Psoas muscle (tissue), 8 donors: ENCODE measurements around the gene HTR3E. TPM values are rescaled to one million over a fixed set of nuclear protein-coding genes. Genes with fewer than 3 reads are reported as not detected.
"Not testable (repeated sequence)": the region's sequence is repeated elsewhere in the genome, so short reads cannot be mapped to it uniquely, and the experiment has no call there.

Source experiments
- ATAC-seq, 4 donors: fragments of 200-7000 bp; cut with Tn5 transposase; one replicate each; pipeline ENCODE4 v1.9.1; 2020; ENCODE audit warnings: moderate library complexity in 3 of 4, mild to moderate bottlenecking in 2 of 4
- DNase-seq, 2 donors: peaks; one replicate each; pipeline ENCODE4 v3.0.0-alpha.2; 2020
- H3K27ac ChIP-seq: fragments of 200-600 bp; one replicate; pipeline ENCODE4 v1.8.0; 2022
- H3K27me3 ChIP-seq, 3 donors: fragments of 200-600 bp in 1 of 3; one replicate each; pipeline versions ENCODE4 v1.6.1 to v1.8.0; 2013 to 2022; ENCODE audit warnings: low read length in 2 of 3, mild to moderate bottlenecking in 2 of 3, moderate library complexity in 1 of 3; ENCODE audit not compliant: insufficient read depth in 3 of 3
- H3K36me3 ChIP-seq, 2 donors: fragments of 200-600 bp in 1 of 2; one replicate each; pipeline versions ENCODE4 v1.6.1 to v1.8.0; 2013 to 2022; ENCODE audit warnings: low read depth in 1 of 2, mild to moderate bottlenecking in 1 of 2, moderate library complexity in 1 of 2; ENCODE audit not compliant: insufficient read depth in 1 of 2
- H3K4me1 ChIP-seq: fragments of 200-600 bp; one replicate; pipeline ENCODE4 v1.8.0; 2022
- H3K4me3 ChIP-seq: fragments of 200-600 bp; one replicate; pipeline ENCODE4 v1.8.0; 2022; ENCODE audit warnings: mild to moderate bottlenecking
- H3K9me3 ChIP-seq: fragments of 200-600 bp; one replicate; pipeline ENCODE4 v1.8.0; 2022
- WGBS, 3 donors: extraction: QIAGEN DNeasy Blood & Tissue Kit; methylation state at CpG; one replicate each; pipeline versions ENCODE4 v1.1.6 to v1.1.7; 2013; 5-methylcytosine and 5-hydroxymethylcytosine counted together
- intact Hi-C, 2 donors: fragments of 100-400 bp; cut with DNase I; formaldehyde crosslinking; loops; one replicate each; pipeline versions ENCODE4 v1.11.0 to v1.14.2; 2022
- polyA plus RNA-seq, 3 donors: library from polyadenylated mRNA; stranded (reverse); fragments of 200-250 nt; gene quantifications; one replicate each; pipeline ENCODE4 v1.2.3, GENCODE V29; 2013
- total RNA-seq, 4 donors: library from RNA; stranded (reverse); fragmentation: NEBNext Ultra II Directional in 2 of 4; extraction: Animal tissue kit (Norgen Biotek cat#: 25700) in 2 of 4; gene quantifications; one replicate each; pipeline versions ENCODE4 v1.2.1 to v1.2.4, GENCODE V29; 2021 to 2023
- TF ChIP-seq, protein P1 (sequence below): fragments of 200-600 bp; IDR thresholded peaks from one replicate; pipeline ENCODE4 v1.8.0; 2022; ENCODE audit warnings: antibody characterized with exemption
- donor health status: healthy with polysubstance abuse.
- donor health status: DM: no; HTN: no; CAD: no; lungs with moderate emphysema.
- donor health status: Bipolar disorder and iron deficiency.
- donor health status: healthy.
- donor health status: DM: yes; HTN: yes; CAD: no.
- donor health status: DM: no; HTN: no; CAD: no.
- donor health status: DM: no; HTN: no; CAD: no.
- donor health status: DM: yes; HTN: yes; CAD: no.

The HTR3E gene
- total and polyA plus RNA-seq, 7 donors, result 0.01 TPM; not detected in 6

GRCh38 chr3:184099806-184100686 lies 3.2 kb downstream of the HTR3E start:
- TF ChIP-seq, protein P1, sequence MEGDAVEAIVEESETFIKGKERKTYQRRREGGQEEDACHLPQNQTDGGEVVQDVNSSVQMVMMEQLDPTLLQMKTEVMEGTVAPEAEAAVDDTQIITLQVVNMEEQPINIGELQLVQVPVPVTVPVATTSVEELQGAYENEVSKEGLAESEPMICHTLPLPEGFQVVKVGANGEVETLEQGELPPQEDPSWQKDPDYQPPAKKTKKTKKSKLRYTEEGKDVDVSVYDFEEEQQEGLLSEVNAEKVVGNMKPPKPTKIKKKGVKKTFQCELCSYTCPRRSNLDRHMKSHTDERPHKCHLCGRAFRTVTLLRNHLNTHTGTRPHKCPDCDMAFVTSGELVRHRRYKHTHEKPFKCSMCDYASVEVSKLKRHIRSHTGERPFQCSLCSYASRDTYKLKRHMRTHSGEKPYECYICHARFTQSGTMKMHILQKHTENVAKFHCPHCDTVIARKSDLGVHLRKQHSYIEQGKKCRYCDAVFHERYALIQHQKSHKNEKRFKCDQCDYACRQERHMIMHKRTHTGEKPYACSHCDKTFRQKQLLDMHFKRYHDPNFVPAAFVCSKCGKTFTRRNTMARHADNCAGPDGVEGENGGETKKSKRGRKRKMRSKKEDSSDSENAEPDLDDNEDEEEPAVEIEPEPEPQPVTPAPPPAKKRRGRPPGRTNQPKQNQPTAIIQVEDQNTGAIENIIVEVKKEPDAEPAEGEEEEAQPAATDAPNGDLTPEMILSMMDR, result no peak
- DNase-seq (no peak), ATAC-seq (no peak)
- WGBS, 3 donors, result 44 to 46% (median 44%) methylated on average over 24 of the region's 24 CpGs
- H3K9me3 ChIP-seq, result no peaks in the 10 kb centered on the region
- no peak overlapping the region for H3K4me3 ChIP-seq
- H3K4me1 ChIP-seq, result no peaks in the 10 kb centered on the region
- no peaks in the 10 kb centered on the region for H3K36me3 ChIP-seq
- no peak overlapping the region for H3K27ac ChIP-seq
- peaks cover 0 to 3% (median 0%) of the 10 kb centered on the region in 3 donors for H3K27me3 ChIP-seq
- intact Hi-C loops, result no loop called here

GRCh38 chr3:184110316-184110725 lies 13.5 kb downstream of the HTR3E start:
- intact Hi-C loops, result no loop called here
- TF ChIP-seq, protein P1, result no peak
- Histone ChIP-seq H3K27ac (no peak overlapping the region), H3K36me3 (no peaks in the 10 kb centered on the region), H3K9me3 (no peaks in the 10 kb centered on the region), H3K4me1 (no peaks in the 10 kb centered on the region), H3K4me3 (no peak overlapping the region), H3K27me3 (no peaks in the 10 kb centered on the region)
- DNase-seq (no peak), ATAC-seq (no peak)
- 46 to 49% (median 49%) methylated on average over 7 of the region's 7 CpGs for WGBS, 3 donors

DNA sequence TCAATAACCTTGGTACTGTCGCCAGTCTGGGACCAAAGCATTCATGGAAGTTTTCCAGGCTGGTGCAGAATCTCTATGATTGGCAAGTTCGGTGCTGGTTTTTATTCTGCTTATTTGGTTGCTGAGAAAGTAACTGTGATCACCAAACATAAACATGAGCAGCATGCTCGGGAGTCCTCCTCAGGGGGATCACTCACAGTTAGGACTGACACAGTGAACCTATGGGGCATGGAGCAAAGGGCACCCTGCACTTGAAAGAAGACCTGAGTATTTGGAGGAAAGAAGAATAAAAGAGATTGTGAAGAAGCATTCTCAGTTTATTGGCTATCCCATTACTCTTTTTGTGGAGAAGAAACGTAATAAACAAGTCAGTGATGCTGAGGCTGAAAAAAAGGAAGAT lies 19.2 kb downstream of the HTR3E start:
- Histone ChIP-seq H3K4me1 (no peaks in the 10 kb centered on the region), H3K4me3 (no peak overlapping the region), H3K36me3 (peaks cover 0 to 3% of the 10 kb centered on the region in 2 donors), H3K27me3 (no peaks in the 10 kb centered on the region), H3K27ac (no peak overlapping the region), H3K9me3 (no peaks in the 10 kb centered on the region)
- no peak for DNase-seq
- intact Hi-C loops, result no loop called here
- 85 to 90% (median 88%) methylated on average over 4 of the region's 4 CpGs for WGBS, 3 donors
- TF ChIP-seq, protein P1, result no peak
- no peak for ATAC-seq

DNA sequence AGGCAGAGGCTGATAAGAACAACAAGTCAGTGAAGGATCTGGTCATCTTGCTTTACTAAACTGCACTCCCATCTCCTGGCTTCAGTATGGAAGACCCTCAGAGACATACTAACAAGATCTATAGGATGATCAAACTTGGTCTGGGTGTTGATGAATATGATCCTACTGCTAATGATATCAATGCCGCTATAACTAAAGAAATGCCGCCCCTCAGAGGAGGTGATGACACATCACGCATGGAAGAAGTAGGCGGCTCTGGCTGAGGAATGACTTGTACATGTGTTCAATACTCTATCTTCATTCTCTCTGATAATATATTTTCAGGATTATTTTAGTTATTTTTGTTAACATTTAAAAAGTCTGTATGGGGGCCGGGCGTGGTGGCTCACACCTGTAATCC lies 20.8 kb downstream of the HTR3E start:
- DNase-seq (no peak), ATAC-seq (no peak)
- intact Hi-C loops, result no loop called here
- H3K9me3 ChIP-seq, result no peaks in the 10 kb centered on the region
- no peaks in the 10 kb centered on the region for H3K4me1 ChIP-seq
- H3K4me3 ChIP-seq, result no peak overlapping the region
- H3K36me3 ChIP-seq, result peaks cover 0 to 3% of the 10 kb centered on the region in 2 donors
- WGBS, 3 donors, result 93 to 97% (median 95%) methylated on average over 6 of the region's 6 CpGs
- no peak overlapping the region for H3K27ac ChIP-seq
- no peaks in the 10 kb centered on the region for H3K27me3 ChIP-seq
- TF ChIP-seq, protein P1, result no peak

- H3K4me1 ChIP-seq, H3K36me3 ChIP-seq, intact Hi-C loops, ATAC-seq, H3K4me3 ChIP-seq, H3K27ac ChIP-seq, H3K27me3 ChIP-seq, DNase-seq, H3K9me3 ChIP-seq: not testable (repeated sequence)
- WGBS, 3 donors, result 92 to 94% (median 93%) methylated on average over 8 of the region's 8 CpGs
Measured at GRCh38 chr3:184121031-184121430, 24.2 kb downstream of the HTR3E start.
